Central memory CD8-positive, alpha-beta T cell (primary cell): Measurements from ENCODE around the gene QSER1.
"Not testable (repeated sequence)": the region's sequence is repeated elsewhere in the genome, so short reads cannot be mapped to it uniquely, and the experiment has no call there.

Source experiments
- ATAC-seq: fragments of 150-1000 bp; cut with Tn5 transposase; replicated peaks from 2 replicates; pipeline ENCODE4 v1.10.0; 2022; ENCODE audit warnings: mild to moderate bottlenecking, moderate FRiP score, moderate number of reproducible peaks; ENCODE audit not compliant: poor library complexity, severe bottlenecking; ENCODE audit errors: extremely low read depth
- DNase-seq, 2 donors: peaks; one replicate each; pipeline ENCODE4 v3.0.0; 2021; ENCODE audit warnings: low spot score in 2 of 2
- H3K27ac Mint-ChIP-seq: one replicate; pipeline ENCODE4 v1.8.0; 2022; ENCODE audit warnings: low read depth, mild to moderate bottlenecking, moderate library complexity, mixed read lengths
- H3K27me3 Mint-ChIP-seq: one replicate; pipeline ENCODE4 v1.8.0; 2022; ENCODE audit warnings: mixed read lengths
- H3K36me3 Mint-ChIP-seq: one replicate; pipeline ENCODE4 v1.8.0; 2022; ENCODE audit warnings: mild to moderate bottlenecking, moderate library complexity, mixed read lengths; ENCODE audit not compliant: insufficient read depth
- H3K4me1 Mint-ChIP-seq: one replicate; pipeline ENCODE4 v1.8.0; 2022; ENCODE audit warnings: mixed read lengths
- H3K4me3 Mint-ChIP-seq: one replicate; pipeline ENCODE4 v1.8.0; 2022; ENCODE audit warnings: mild to moderate bottlenecking, moderate library complexity, mixed read lengths
- H3K9me3 Mint-ChIP-seq: one replicate; pipeline ENCODE4 v1.8.0; 2022; ENCODE audit warnings: mixed read lengths

QSER1 gene

GRCh38 chr11:32916994-32917393 lies 24.4 kb downstream of the QSER1 start:
- no peak overlapping the region for H3K4me3 Mint-ChIP-seq
- no peaks in the 10 kb centered on the region for H3K9me3 Mint-ChIP-seq
- ATAC-seq = no peak
- no peaks in the 10 kb centered on the region for H3K27me3 Mint-ChIP-seq
- DNase-seq = no peak
- no peak overlapping the region for H3K27ac Mint-ChIP-seq
- H3K36me3 Mint-ChIP-seq = peaks cover 1% of the 10 kb centered on the region
- H3K4me1 Mint-ChIP-seq = peaks cover 34% of the 10 kb centered on the region

GRCh38 chr11:32918427-32918826 lies 25.8 kb downstream of the QSER1 start:
- H3K27ac Mint-ChIP-seq = no peak overlapping the region

DNA sequence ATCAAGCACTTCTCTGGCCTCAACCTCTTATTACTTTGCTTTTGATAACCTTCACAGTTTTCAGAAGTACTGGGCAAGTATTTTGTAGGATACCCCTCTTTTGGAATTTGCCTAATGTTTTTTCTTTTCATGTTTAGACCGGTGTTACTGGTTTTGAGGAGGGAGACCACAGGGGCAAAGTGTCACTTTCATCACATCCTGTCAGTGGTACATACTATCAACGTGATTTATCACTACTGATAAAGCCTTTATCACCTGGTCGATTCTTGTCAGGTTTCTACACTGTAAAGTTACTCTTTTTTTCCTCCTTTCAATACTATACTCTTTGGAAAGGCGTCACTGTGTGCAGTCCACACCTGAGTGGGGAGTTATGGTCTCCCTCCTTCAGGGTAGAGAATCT lies 26.7 kb downstream of the QSER1 start:
- Mint-ChIP-seq H3K27ac (peak overlapping the region; percentile 17), H3K27me3 (no peaks in the 10 kb centered on the region), H3K36me3 (peaks cover 1% of the 10 kb centered on the region), H3K4me1 (peaks cover 29% of the 10 kb centered on the region), H3K9me3 (no peaks in the 10 kb centered on the region), H3K4me3 (no peak overlapping the region)
- ATAC-seq = no peak
- DNase-seq = no peak

More at GRCh38 chr11:32918427-32918826, 25.8 kb downstream of the QSER1 start:
- ATAC-seq (no peak), DNase-seq (no peak)
- Mint-ChIP-seq H3K27me3 (no peaks in the 10 kb centered on the region), H3K9me3 (no peaks in the 10 kb centered on the region), H3K4me1 (peaks cover 29% of the 10 kb centered on the region), H3K4me3 (no peak overlapping the region), H3K36me3 (peaks cover 1% of the 10 kb centered on the region)

DNA sequence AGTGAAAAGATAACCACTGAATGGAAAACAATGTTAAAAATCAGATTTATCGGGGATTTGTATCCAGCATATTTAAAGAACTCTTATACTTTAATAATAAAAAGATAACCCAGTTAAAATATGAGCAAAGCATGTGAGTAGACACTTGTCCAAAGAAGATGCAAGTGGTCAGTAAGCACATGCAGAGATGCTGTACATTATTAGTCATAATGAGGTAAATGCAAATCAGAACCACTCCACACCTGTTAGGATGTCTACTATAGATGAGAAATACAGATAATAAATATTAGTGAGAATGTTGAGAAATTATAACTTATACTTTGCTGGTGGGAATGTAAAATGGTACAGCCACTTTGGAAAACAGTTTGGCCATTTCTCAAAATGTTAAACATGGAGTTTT lies 28.0 kb downstream of the QSER1 start:
- no peak overlapping the region for H3K4me3 Mint-ChIP-seq
- no peak overlapping the region for H3K27ac Mint-ChIP-seq
- peaks cover 35% of the 10 kb centered on the region for H3K4me1 Mint-ChIP-seq
- H3K36me3 Mint-ChIP-seq = no peaks in the 10 kb centered on the region
- H3K9me3 Mint-ChIP-seq = no peaks in the 10 kb centered on the region
- ATAC-seq (no peak), DNase-seq (no peak)
- no peaks in the 10 kb centered on the region for H3K27me3 Mint-ChIP-seq

DNA sequence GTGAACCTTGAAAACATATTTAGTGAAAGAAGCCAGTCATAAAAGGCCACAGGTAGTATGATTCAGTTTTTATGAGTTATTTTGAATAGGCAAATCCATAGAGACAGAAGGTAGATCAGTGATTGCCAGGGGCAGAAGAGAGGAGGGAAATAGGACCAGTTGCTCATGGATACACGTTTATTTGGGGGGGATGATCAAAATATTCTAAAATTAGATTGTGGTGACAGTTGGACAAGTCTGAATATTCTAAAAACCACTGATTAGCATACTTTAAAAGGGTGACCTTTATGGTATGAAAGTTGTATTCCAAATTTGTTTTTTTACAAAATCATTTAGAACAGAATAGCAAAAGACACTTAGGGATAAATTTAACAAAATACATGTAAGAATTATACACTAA lies 28.6 kb downstream of the QSER1 start:
- DNase-seq (no peak), ATAC-seq (no peak)
- H3K36me3 Mint-ChIP-seq = no peaks in the 10 kb centered on the region
- H3K9me3 Mint-ChIP-seq = no peaks in the 10 kb centered on the region
- H3K27ac Mint-ChIP-seq = peak overlapping the region; percentile 1
- H3K4me1 Mint-ChIP-seq = peaks cover 35% of the 10 kb centered on the region
- no peaks in the 10 kb centered on the region for H3K27me3 Mint-ChIP-seq
- no peak overlapping the region for H3K4me3 Mint-ChIP-seq

DNA sequence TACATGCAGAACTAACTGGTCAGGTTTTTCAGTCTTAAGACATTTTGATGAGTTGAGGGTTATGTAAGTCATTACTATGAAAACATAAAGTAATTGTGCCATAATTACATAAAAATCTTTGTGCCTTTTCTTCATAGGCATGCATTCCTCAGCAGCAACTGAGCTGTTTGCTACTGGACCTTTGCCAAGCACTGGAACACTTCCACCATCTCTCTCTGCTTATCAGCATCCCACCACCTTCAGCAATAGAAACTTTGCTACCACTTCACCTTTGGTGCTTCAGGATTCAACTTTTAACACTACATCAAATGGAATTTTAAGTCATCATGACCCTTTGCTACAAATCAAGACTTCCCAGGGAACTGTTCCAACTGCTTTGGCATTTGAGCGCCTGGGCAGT lies 39.0 kb downstream of the QSER1 start:
- Mint-ChIP-seq H3K36me3 (peaks cover 12% of the 10 kb centered on the region), H3K9me3 (no peaks in the 10 kb centered on the region), H3K4me3 (no peak overlapping the region), H3K27me3 (no peaks in the 10 kb centered on the region), H3K27ac (no peak overlapping the region), H3K4me1 (no peaks in the 10 kb centered on the region)
- ATAC-seq = no peak
- no peak for DNase-seq

DNA sequence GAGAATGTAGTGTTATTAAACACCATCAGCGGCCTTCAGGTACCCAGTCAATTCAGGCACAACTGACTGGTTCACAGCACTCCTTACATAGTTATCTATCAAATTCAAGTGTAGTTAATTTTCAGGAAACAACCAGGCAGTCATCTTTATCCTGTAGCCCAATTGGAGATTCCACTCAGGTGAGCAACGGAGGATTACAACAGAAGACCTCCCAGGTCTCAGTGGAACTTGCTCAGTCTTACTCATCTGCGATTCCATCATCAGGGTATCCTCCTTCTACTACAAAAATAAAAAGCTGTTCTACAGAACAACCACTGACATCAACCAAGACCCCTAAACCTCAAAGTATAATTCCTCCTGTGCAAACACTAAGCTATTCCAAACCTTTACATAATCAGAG lies 39.6 kb downstream of the QSER1 start:
- ATAC-seq (no peak), DNase-seq (no peak)
- no peaks in the 10 kb centered on the region for H3K4me1 Mint-ChIP-seq
- H3K27ac Mint-ChIP-seq = no peak overlapping the region
- no peaks in the 10 kb centered on the region for H3K27me3 Mint-ChIP-seq
- H3K36me3 Mint-ChIP-seq = peaks cover 12% of the 10 kb centered on the region
- H3K4me3 Mint-ChIP-seq = no peak overlapping the region
- no peaks in the 10 kb centered on the region for H3K9me3 Mint-ChIP-seq

DNA sequence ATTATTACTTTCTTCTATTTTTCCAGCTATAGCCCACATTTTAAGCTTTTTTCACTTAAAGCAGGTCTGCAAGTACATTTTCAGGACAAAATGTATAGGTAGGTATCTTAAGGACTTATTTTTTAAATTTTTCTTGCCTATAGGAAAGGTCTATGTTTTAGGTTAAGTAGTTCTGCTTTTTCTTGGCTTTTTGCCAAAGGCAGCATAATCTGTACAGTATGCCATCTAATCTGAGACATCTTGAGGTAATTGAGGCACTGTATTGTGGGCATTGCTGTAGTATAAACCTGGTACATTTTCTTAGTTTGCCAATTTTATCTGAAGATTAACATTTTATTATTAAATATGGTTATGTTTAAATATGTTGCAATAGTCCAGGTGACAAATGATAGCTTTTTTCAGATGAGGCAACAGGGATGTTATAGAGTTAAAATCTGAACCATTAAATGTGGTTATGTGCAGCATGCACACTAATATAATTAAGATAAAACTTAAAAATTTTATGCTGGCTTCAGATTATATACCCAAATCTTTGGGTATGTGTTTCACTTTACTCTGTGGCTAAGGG lies 42.9 kb downstream of the QSER1 start:
- Mint-ChIP-seq H3K4me1 (peaks cover 10% of the 10 kb centered on the region), H3K9me3 (no peaks in the 10 kb centered on the region), H3K27ac (no peak overlapping the region), H3K36me3 (peaks cover 14% of the 10 kb centered on the region), H3K4me3 (no peak overlapping the region), H3K27me3 (no peaks in the 10 kb centered on the region)
- ATAC-seq (no peak), DNase-seq (no peak)

DNA sequence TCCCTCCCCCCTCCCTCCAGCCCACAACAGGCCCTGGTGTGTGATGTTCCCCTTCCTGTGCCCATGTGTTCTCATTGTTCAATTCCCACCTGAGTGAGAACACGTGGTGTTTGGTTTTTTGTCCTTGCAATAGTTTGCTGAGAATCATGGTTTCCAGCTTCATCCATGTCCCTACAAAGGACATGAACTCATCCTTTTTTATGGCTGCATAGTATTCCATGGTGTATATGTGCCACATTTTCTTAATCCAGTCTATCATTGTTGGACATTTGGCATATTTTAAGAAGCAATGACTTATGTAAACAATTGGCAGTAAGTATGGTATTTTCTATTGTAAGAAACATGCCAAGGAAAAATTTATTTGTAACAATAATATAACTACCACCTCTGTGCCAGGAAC lies 43.6 kb downstream of the QSER1 start:
- not testable (repeated sequence) for DNase-seq, H3K4me3 Mint-ChIP-seq, H3K27ac Mint-ChIP-seq, H3K9me3 Mint-ChIP-seq, ATAC-seq, H3K4me1 Mint-ChIP-seq, H3K27me3 Mint-ChIP-seq
- H3K36me3 Mint-ChIP-seq = peaks cover 14% of the 10 kb centered on the region

GRCh38 chr11:32937283-32937682 lies 44.7 kb downstream of the QSER1 start:
- not testable (repeated sequence) for H3K4me1 Mint-ChIP-seq, DNase-seq, H3K4me3 Mint-ChIP-seq, H3K27me3 Mint-ChIP-seq, ATAC-seq, H3K9me3 Mint-ChIP-seq, H3K27ac Mint-ChIP-seq
- peaks cover 13% of the 10 kb centered on the region for H3K36me3 Mint-ChIP-seq

- peaks cover 10% of the 10 kb centered on the region for H3K4me1 Mint-ChIP-seq
Observed at GRCh38 chr11:32939046-32939445, 46.4 kb downstream of the QSER1 start.

GRCh38 chr11:32939866-32940265 lies 47.3 kb downstream of the QSER1 start:
- peak overlapping the region; percentile 74 for H3K27ac Mint-ChIP-seq
- peaks cover 3% of the 10 kb centered on the region for H3K36me3 Mint-ChIP-seq
- H3K4me3 Mint-ChIP-seq = no peak overlapping the region
- no peaks in the 10 kb centered on the region for H3K27me3 Mint-ChIP-seq
- DNase-seq (no peak), ATAC-seq (no peak)
- peaks cover 10% of the 10 kb centered on the region for H3K4me1 Mint-ChIP-seq
- H3K9me3 Mint-ChIP-seq = no peaks in the 10 kb centered on the region

More at GRCh38 chr11:32939046-32939445, 46.4 kb downstream of the QSER1 start:
- Mint-ChIP-seq H3K36me3 (peaks cover 5% of the 10 kb centered on the region), H3K27me3 (no peaks in the 10 kb centered on the region), H3K27ac (no peak overlapping the region), H3K4me3 (no peak overlapping the region), H3K9me3 (no peaks in the 10 kb centered on the region)
- ATAC-seq = no peak
- no peak for DNase-seq

- no peak overlapping the region for H3K4me3 Mint-ChIP-seq
- DNase-seq = no peak
Observed at GRCh38 chr11:32940865-32941264, 48.3 kb downstream of the QSER1 start.

More at GRCh38 chr11:32940865-32941264, 48.3 kb downstream of the QSER1 start:
- H3K36me3 Mint-ChIP-seq = peaks cover 3% of the 10 kb centered on the region
- H3K9me3 Mint-ChIP-seq = no peaks in the 10 kb centered on the region
- peak overlapping the region; percentile 74 for H3K27ac Mint-ChIP-seq
- ATAC-seq = no peak
- H3K27me3 Mint-ChIP-seq = no peaks in the 10 kb centered on the region
- H3K4me1 Mint-ChIP-seq = peaks cover 10% of the 10 kb centered on the region
